Endothelial cell (in vitro differentiated cells): ENCODE data around the gene JAZF1. TPM values are rescaled to one million over a fixed set of nuclear protein-coding genes. Genes with fewer than 3 reads are reported as not detected.
A peak's percentile ranks its signal among the peaks of the same experiment; 100 is the strongest.

Experiments used
- DNase-seq: peaks from one replicate; pipeline ENCODE4 v3.0.0; 2021; ENCODE audit warnings: low spot score
- H3K27ac Mint-ChIP-seq: one replicate; pipeline ENCODE4 v1.8.0; 2021; ENCODE audit warnings: mixed read lengths, inconsistent platforms; ENCODE audit not compliant: unreplicated experiment
- H3K27me3 Mint-ChIP-seq: one replicate; pipeline ENCODE4 v1.8.0; 2021; ENCODE audit warnings: mild to moderate bottlenecking, moderate library complexity, mixed read lengths, inconsistent platforms; ENCODE audit not compliant: unreplicated experiment
- H3K36me3 Mint-ChIP-seq: one replicate; pipeline ENCODE4 v1.8.0; 2021; ENCODE audit warnings: mild to moderate bottlenecking, low read depth, mixed read lengths, inconsistent platforms; ENCODE audit not compliant: unreplicated experiment
- H3K4me1 Mint-ChIP-seq: one replicate; pipeline ENCODE4 v1.8.0; 2021; ENCODE audit warnings: mild to moderate bottlenecking, mixed read lengths, inconsistent platforms; ENCODE audit not compliant: unreplicated experiment
- H3K4me3 Mint-ChIP-seq: one replicate; pipeline ENCODE4 v1.8.0; 2021; ENCODE audit warnings: mild to moderate bottlenecking, mixed read lengths, inconsistent platforms; ENCODE audit not compliant: unreplicated experiment
- H3K9me3 Mint-ChIP-seq: one replicate; pipeline ENCODE4 v1.8.0; 2021; ENCODE audit warnings: mixed read lengths, inconsistent platforms; ENCODE audit not compliant: unreplicated experiment
- CTCF ChIP-seq: fragments of 200-600 bp; sonication (generic); IDR thresholded peaks from one replicate; pipeline ENCODE4 v1.5.0; 2021; ENCODE audit warnings: antibody characterized with exemption; ENCODE audit not compliant: unreplicated experiment
- total RNA-seq: library from RNA; stranded (reverse); fragmentation: NEBNext Ultra II Directional; extraction: Animal tissue kit (Norgen Biotek cat#: 25700); gene quantifications from one replicate; pipeline ENCODE4 v1.2.1, GENCODE V29; 2021; ENCODE audit not compliant: unreplicated experiment

JAZF1 gene
- total RNA-seq, 1 donor from 2014 or later = 8.5 TPM

GRCh38 chr7:28178599-28178998, 2.0 kb downstream of the JAZF1 start:
- H3K27ac Mint-ChIP-seq = no peak overlapping the region
- no peak for DNase-seq
- no peak for TF ChIP-seq CTCF
- H3K36me3 Mint-ChIP-seq = peaks cover 6% of the 10 kb centered on the region
- H3K9me3 Mint-ChIP-seq = no peaks in the 10 kb centered on the region
- H3K27me3 Mint-ChIP-seq = peaks cover 10% of the 10 kb centered on the region
- H3K4me1 Mint-ChIP-seq = peaks cover 13% of the 10 kb centered on the region
- H3K4me3 Mint-ChIP-seq = peak overlapping the region; percentile 85

- no peaks in the 10 kb centered on the region for H3K9me3 Mint-ChIP-seq
- peaks cover 6% of the 10 kb centered on the region for H3K36me3 Mint-ChIP-seq
- no peak for TF ChIP-seq CTCF
- DNase-seq = no peak
- H3K27me3 Mint-ChIP-seq = peaks cover 10% of the 10 kb centered on the region
- peaks cover 13% of the 10 kb centered on the region for H3K4me1 Mint-ChIP-seq
- no peak overlapping the region for H3K4me3 Mint-ChIP-seq
- H3K27ac Mint-ChIP-seq = no peak overlapping the region
Measured at GRCh38 chr7:28177836-28178235, 2.8 kb downstream of the JAZF1 start.

- Mint-ChIP-seq H3K4me3 (no peak overlapping the region), H3K36me3 (peaks cover 6% of the 10 kb centered on the region), H3K4me1 (peaks cover 13% of the 10 kb centered on the region), H3K9me3 (no peaks in the 10 kb centered on the region), H3K27ac (no peak overlapping the region), H3K27me3 (peaks cover 10% of the 10 kb centered on the region)
- DNase-seq = no peak
- TF ChIP-seq CTCF = no peak
Measured at GRCh38 chr7:28176645-28177044, 4.0 kb downstream of the JAZF1 start.

- Mint-ChIP-seq H3K27me3 (peaks cover 10% of the 10 kb centered on the region), H3K36me3 (peaks cover 5% of the 10 kb centered on the region), H3K9me3 (no peaks in the 10 kb centered on the region), H3K4me1 (peaks cover 10% of the 10 kb centered on the region), H3K27ac (no peak overlapping the region), H3K4me3 (no peak overlapping the region)
- DNase-seq = no peak
- TF ChIP-seq CTCF = no peak
Measured at GRCh38 chr7:28176174-28176573, 4.4 kb downstream of the JAZF1 start.

GRCh38 chr7:28174901-28175661, 5.5 kb downstream of the JAZF1 start:
- DNase-seq = no peak
- TF ChIP-seq CTCF = no peak
- no peaks in the 10 kb centered on the region for H3K36me3 Mint-ChIP-seq
- peaks cover 7% of the 10 kb centered on the region for H3K4me1 Mint-ChIP-seq
- no peak overlapping the region for H3K4me3 Mint-ChIP-seq
- H3K27me3 Mint-ChIP-seq = peaks cover 5% of the 10 kb centered on the region
- H3K27ac Mint-ChIP-seq = no peak overlapping the region
- H3K9me3 Mint-ChIP-seq = no peaks in the 10 kb centered on the region
